Neuronal stem cell (in vitro differentiated cells): Measurements from ENCODE around the gene NRXN3.
"Not testable (repeated sequence)": the region's sequence is repeated elsewhere in the genome, so short reads cannot be mapped to it uniquely, and the experiment has no call there.

Source experiments
- DNase-seq: peaks from one replicate; pipeline ENCODE4 v3.0.0-alpha.2; 2013; ENCODE audit warnings: low spot score
- H2AFZ ChIP-seq: one replicate; pipeline ENCODE4 v1.6.1; 2013; ENCODE audit warnings: mild to moderate bottlenecking, low read length, inconsistent platforms
- H2AK5ac ChIP-seq: 2 replicates; pipeline ENCODE4 v1.6.1; 2013; ENCODE audit warnings: low read depth, mild to moderate bottlenecking, inconsistent platforms, low read length, moderate library complexity, mixed read lengths
- H2BK120ac ChIP-seq: 2 replicates; pipeline ENCODE4 v1.6.1; 2013; ENCODE audit warnings: low read depth, mild to moderate bottlenecking, inconsistent platforms, low read length, moderate library complexity, mixed read lengths
- H2BK12ac ChIP-seq: one replicate; pipeline ENCODE4 v1.6.1; 2013; ENCODE audit warnings: low read length, inconsistent platforms
- H2BK15ac ChIP-seq: 2 replicates; pipeline ENCODE4 v1.6.1; 2013; ENCODE audit warnings: mild to moderate bottlenecking, low read length, inconsistent platforms, mixed read lengths
- H2BK5ac ChIP-seq: one replicate; pipeline ENCODE4 v1.6.1; 2013; ENCODE audit warnings: inconsistent platforms, mild to moderate bottlenecking, low read length, moderate library complexity
- H3K14ac ChIP-seq: one replicate; pipeline ENCODE4 v1.6.1; 2013; ENCODE audit warnings: low read length, inconsistent platforms
- H3K18ac ChIP-seq: 2 replicates; pipeline ENCODE4 v1.6.1; 2013; ENCODE audit warnings: low read length, inconsistent platforms
- H3K23ac ChIP-seq: 2 replicates; pipeline ENCODE4 v1.6.1; 2013; ENCODE audit warnings: low read depth, mild to moderate bottlenecking, mixed read lengths, low read length, inconsistent platforms; ENCODE audit not compliant: poor library complexity
- H3K27ac ChIP-seq: replicated peaks from 3 replicates; pipeline ENCODE4 v1.5.1; 2013; ENCODE audit warnings: low read length, inconsistent platforms
- H3K27me3 ChIP-seq, 3 experiments: 2 replicates each; pipeline ENCODE4 v1.6.1; 2013; ENCODE audit warnings: low read length in 3 of 3, mild to moderate bottlenecking in 2 of 3, inconsistent platforms in 1 of 3, low read depth in 1 of 3, mixed read lengths in 1 of 3, moderate library complexity in 1 of 3; ENCODE audit not compliant: control insufficient read depth in 3 of 3, insufficient read depth in 3 of 3
- H3K36me3 ChIP-seq, 2 donors: replicated peaks in 1 of 2; 2 replicates each; pipeline ENCODE4 v1.6.1; 2013; ENCODE audit warnings: low read length in 2 of 2; ENCODE audit not compliant: control insufficient read depth in 2 of 2, insufficient read depth in 2 of 2
- H3K4ac ChIP-seq: 2 replicates; pipeline ENCODE4 v1.6.1; 2013; ENCODE audit warnings: inconsistent platforms, mild to moderate bottlenecking, low read length, moderate library complexity
- H3K4me1 ChIP-seq, 2 donors: 1 replicate in 1 of 2; 2 replicates in 1 of 2; pipeline ENCODE4 v1.6.1; 2013; ENCODE audit warnings: low read length in 2 of 2, low read depth in 1 of 2; ENCODE audit not compliant: control insufficient read depth in 2 of 2, insufficient read depth in 1 of 2
- H3K4me2 ChIP-seq: one replicate; pipeline ENCODE4 v1.6.1; 2013; ENCODE audit warnings: mild to moderate bottlenecking, low read length, inconsistent platforms; ENCODE audit not compliant: insufficient read depth, poor library complexity, severe bottlenecking
- H3K4me3 ChIP-seq, 2 donors: 2 replicates each; pipeline ENCODE4 v1.5.1; 2013; ENCODE audit warnings: low read length in 2 of 2, mild to moderate bottlenecking in 2 of 2, inconsistent platforms in 1 of 2, moderate library complexity in 1 of 2
- H3K79me1 ChIP-seq: one replicate; pipeline ENCODE4 v1.6.1; 2013; ENCODE audit warnings: low read depth, mild to moderate bottlenecking, inconsistent platforms, low read length, moderate library complexity
- H3K9ac ChIP-seq: one replicate; pipeline ENCODE4 v1.6.1; 2013; ENCODE audit warnings: mild to moderate bottlenecking, low read depth, low read length, inconsistent platforms; ENCODE audit not compliant: poor library complexity
- H3K9me3 ChIP-seq, 2 donors: replicated peaks in 1 of 2; 2 replicates each; pipeline versions ENCODE3 to v1.6.1; 2013; ENCODE audit warnings: low read length in 2 of 2, mild to moderate bottlenecking in 2 of 2, inconsistent platforms in 1 of 2, low read depth in 1 of 2, mixed read lengths in 1 of 2, moderate library complexity in 1 of 2; ENCODE audit not compliant: control insufficient read depth in 2 of 2, insufficient read depth in 1 of 2
- H4K8ac ChIP-seq: one replicate; pipeline ENCODE4 v1.6.1; 2013; ENCODE audit warnings: low read depth, mild to moderate bottlenecking, inconsistent platforms, low read length, moderate library complexity
- H4K91ac ChIP-seq: one replicate; pipeline ENCODE4 v1.6.1; 2013; ENCODE audit warnings: low read length, low read depth, mild to moderate bottlenecking, inconsistent platforms; ENCODE audit not compliant: poor library complexity
- WGBS, 2 donors: extraction: QIAGEN DNeasy Blood & Tissue Kit; methylation state at CpG; one replicate each; pipeline ENCODE4 v1.1.7; 2013; ENCODE audit warnings: missing lambda C conversion rate in 2 of 2, mixed read lengths in 1 of 2; ENCODE audit not compliant: insufficient read length in 2 of 2, insufficient replicate concordance in 1 of 2; ENCODE audit errors: extremely low coverage in 2 of 2; 5-methylcytosine and 5-hydroxymethylcytosine counted together

Gene NRXN3

DNA sequence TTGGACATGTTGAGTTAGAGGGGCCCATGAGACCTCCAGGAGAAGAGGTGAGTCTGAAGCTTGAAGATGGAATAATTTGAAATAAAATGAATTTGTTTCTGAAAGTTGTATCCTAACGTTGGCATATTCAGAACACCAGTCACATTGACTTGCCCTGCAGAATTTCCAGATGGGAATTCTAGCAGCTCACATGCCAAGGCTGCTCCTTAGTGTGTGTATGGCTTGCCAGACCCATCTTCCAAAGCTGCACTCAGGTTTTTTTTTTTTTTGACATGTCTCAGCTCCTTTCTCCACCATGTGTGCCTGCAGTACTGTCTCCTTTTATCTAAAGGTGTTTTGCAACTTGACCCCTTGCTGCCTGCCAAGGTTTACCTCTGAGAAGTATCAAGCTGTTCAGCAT is 261.9 kb downstream of the NRXN3 start:
- H2AFZ ChIP-seq: no peak overlapping the region
- WGBS, 2 donors: no CpG with 5 or more reads among the region's 1 CpG
- H3K4me2 ChIP-seq: no peak overlapping the region
- no peak overlapping the region for H4K91ac ChIP-seq
- no peak overlapping the region for H3K27ac ChIP-seq
- H3K4me3 ChIP-seq: no peak overlapping the region
- no peak overlapping the region for H3K14ac ChIP-seq
- H2AK5ac ChIP-seq: no peak overlapping the region
- no peaks in the 10 kb centered on the region for H3K36me3 ChIP-seq
- H3K9ac ChIP-seq: no peak overlapping the region
- no peak overlapping the region for H4K8ac ChIP-seq
- no peaks in the 10 kb centered on the region for H3K79me1 ChIP-seq
- no peak overlapping the region for H2BK15ac ChIP-seq
- no peak overlapping the region for H2BK5ac ChIP-seq
- no peak overlapping the region for H2BK120ac ChIP-seq
- no peak overlapping the region for H3K23ac ChIP-seq
- no peaks in the 10 kb centered on the region for H3K27me3 ChIP-seq
- H3K4ac ChIP-seq: no peak overlapping the region
- no peak for DNase-seq
- H2BK12ac ChIP-seq: no peak overlapping the region
- H3K18ac ChIP-seq: no peak overlapping the region
- no peaks in the 10 kb centered on the region for H3K4me1 ChIP-seq
- H3K9me3 ChIP-seq: no peaks in the 10 kb centered on the region

- not testable (repeated sequence) for H3K14ac ChIP-seq, H2BK15ac ChIP-seq, H3K9me3 ChIP-seq, H4K91ac ChIP-seq, DNase-seq, H2BK120ac ChIP-seq, H3K4me2 ChIP-seq, H3K4me3 ChIP-seq, H2BK12ac ChIP-seq, H2AK5ac ChIP-seq, H3K36me3 ChIP-seq, H3K79me1 ChIP-seq, H2AFZ ChIP-seq, H3K9ac ChIP-seq, H3K27me3 ChIP-seq, H2BK5ac ChIP-seq, H3K18ac ChIP-seq, H3K23ac ChIP-seq, H4K8ac ChIP-seq, H3K4ac ChIP-seq, H3K27ac ChIP-seq
- peaks cover 0 to 12% of the 10 kb centered on the region in 2 donors for H3K4me1 ChIP-seq
- WGBS, 2 donors: no CpG with 5 or more reads among the region's 3 CpGs
Measured at GRCh38 chr14:78437448-78437847, 267.3 kb downstream of the NRXN3 start.

- no peak overlapping the region for H3K27ac ChIP-seq
- no peak overlapping the region for H3K18ac ChIP-seq
- H2BK120ac ChIP-seq: no peak overlapping the region
- H2AFZ ChIP-seq: no peak overlapping the region
- no peak overlapping the region for H3K23ac ChIP-seq
- H2AK5ac ChIP-seq: no peak overlapping the region
- no peaks in the 10 kb centered on the region for H3K9me3 ChIP-seq
- H2BK15ac ChIP-seq: no peak overlapping the region
- no peaks in the 10 kb centered on the region for H3K36me3 ChIP-seq
- no peak overlapping the region for H3K9ac ChIP-seq
- H3K4me3 ChIP-seq: no peak overlapping the region
- H3K14ac ChIP-seq: no peak overlapping the region
- H2BK12ac ChIP-seq: no peak overlapping the region
- H3K4me2 ChIP-seq: no peak overlapping the region
- H3K4me1 ChIP-seq: peaks cover 0 to 12% of the 10 kb centered on the region in 2 donors
- no peak overlapping the region for H4K8ac ChIP-seq
- no peak overlapping the region for H2BK5ac ChIP-seq
- H3K27me3 ChIP-seq: no peaks in the 10 kb centered on the region
- no peak for DNase-seq
- no CpG with 5 or more reads among the region's 7 CpGs for WGBS, 2 donors
- no peaks in the 10 kb centered on the region for H3K79me1 ChIP-seq
- no peak overlapping the region for H3K4ac ChIP-seq
- no peak overlapping the region for H4K91ac ChIP-seq
Measured at GRCh38 chr14:78440356-78440894, 270.3 kb downstream of the NRXN3 start.

DNA sequence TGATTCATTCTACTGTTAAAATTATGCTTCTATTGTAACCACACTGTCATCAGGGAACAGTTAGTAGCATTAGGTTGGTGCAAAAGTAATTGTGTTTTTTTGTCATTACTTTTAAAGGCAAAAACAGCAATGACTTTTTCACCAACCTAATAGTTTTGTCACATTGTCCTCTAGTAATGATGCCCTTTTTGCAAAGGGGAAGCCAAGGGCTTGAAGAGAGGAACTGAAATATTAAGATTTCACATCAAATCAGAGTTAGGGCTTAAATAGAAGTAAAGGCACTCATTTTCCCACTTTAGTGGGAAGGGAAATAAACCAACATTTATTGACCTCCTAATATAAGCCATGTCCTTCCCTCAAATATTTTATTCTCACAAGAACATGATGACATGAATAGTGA is 273.7 kb downstream of the NRXN3 start:
- H2BK12ac ChIP-seq: no peak overlapping the region
- no peaks in the 10 kb centered on the region for H3K27me3 ChIP-seq
- H3K27ac ChIP-seq: no peak overlapping the region
- H3K4me3 ChIP-seq: no peak overlapping the region
- H3K4ac ChIP-seq: no peak overlapping the region
- no peak overlapping the region for H3K18ac ChIP-seq
- H3K36me3 ChIP-seq: no peaks in the 10 kb centered on the region
- no peaks in the 10 kb centered on the region for H3K79me1 ChIP-seq
- no peak overlapping the region for H2BK15ac ChIP-seq
- H3K23ac ChIP-seq: no peak overlapping the region
- H2BK120ac ChIP-seq: no peak overlapping the region
- no peaks in the 10 kb centered on the region for H3K9me3 ChIP-seq
- H3K9ac ChIP-seq: no peak overlapping the region
- H2AK5ac ChIP-seq: no peak overlapping the region
- no peak overlapping the region for H3K4me2 ChIP-seq
- peaks cover 0 to 12% of the 10 kb centered on the region in 2 donors for H3K4me1 ChIP-seq
- no peak overlapping the region for H4K91ac ChIP-seq
- no peak overlapping the region for H2AFZ ChIP-seq
- DNase-seq: no peak
- no peak overlapping the region for H4K8ac ChIP-seq
- H2BK5ac ChIP-seq: no peak overlapping the region
- no peak overlapping the region for H3K14ac ChIP-seq
